Stimulated activated CD4-positive, alpha-beta T cell treated with anti-CD3 and anti-CD28 coated beads, Interleukin-2, amount 100 ng/mL, for 48 hours (primary cell): ENCODE measurements around the gene SUPT3H.
"Not testable (repeated sequence)": the region's sequence is repeated elsewhere in the genome, so short reads cannot be mapped to it uniquely, and the experiment has no call there.

Experiments used
- DNase-seq, 2 donors: peaks; one replicate each; pipeline ENCODE4 v3.0.0-alpha.2; 2020

SUPT3H gene

DNA sequence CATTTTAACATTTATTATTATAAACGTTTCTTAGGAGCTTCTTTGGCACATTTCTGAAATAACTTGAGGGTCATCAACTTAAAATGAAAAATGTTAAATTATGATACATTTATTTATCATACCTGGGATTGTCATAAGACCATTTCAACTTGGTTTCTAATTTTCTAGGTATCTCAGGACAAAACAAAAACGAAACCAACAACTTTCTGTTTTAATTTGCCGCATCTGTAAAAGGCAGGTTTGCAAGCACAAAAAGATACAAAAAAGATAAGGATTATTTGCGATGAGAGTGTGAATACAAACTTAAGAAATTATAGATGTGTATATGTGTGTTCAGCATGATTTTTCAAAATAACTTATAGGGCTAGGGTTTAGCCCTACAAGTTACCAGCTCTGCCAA is 444.6 kb downstream of the SUPT3H start:
- DNase-seq: no peak

DNA sequence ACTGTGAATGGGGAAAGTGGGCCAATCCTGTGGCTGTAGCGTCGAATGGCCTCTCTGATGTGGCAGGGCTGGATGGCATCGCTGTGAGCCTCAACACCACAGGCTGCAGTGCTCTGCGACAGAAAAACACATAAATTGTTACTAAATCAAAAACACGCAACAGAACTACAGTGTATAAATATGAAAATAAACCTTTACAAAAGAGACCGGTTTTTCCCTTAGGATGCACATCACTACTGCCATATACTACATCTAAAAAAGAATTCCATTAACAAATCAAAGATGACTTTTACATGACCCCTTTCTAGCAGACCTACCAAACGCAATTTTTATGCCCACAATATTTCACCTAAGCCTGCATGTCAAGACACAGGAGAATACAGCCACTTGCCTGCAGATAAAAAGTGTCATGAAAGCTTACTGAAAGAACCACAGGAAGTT is 445.1 kb downstream of the SUPT3H start:
- no peak for DNase-seq

DNA sequence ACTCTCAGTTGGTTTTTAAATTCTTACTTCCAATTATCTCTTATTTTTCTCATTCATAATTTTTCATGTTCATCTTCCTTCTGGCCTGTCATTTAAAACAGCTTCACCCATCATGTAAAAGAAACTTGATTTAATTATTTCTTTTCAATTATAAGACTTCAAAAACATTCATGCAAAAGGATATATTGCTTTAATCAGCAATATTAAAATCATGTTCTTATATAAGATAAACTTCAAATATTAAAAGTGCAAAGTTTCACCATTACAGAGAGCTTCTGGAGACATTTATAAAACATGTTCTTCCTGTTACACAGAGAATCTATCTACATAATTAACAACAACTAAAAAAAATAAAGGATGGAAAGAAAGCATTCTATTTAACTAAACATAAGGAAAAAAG is 446.3 kb downstream of the SUPT3H start:
- no peak for DNase-seq

DNA sequence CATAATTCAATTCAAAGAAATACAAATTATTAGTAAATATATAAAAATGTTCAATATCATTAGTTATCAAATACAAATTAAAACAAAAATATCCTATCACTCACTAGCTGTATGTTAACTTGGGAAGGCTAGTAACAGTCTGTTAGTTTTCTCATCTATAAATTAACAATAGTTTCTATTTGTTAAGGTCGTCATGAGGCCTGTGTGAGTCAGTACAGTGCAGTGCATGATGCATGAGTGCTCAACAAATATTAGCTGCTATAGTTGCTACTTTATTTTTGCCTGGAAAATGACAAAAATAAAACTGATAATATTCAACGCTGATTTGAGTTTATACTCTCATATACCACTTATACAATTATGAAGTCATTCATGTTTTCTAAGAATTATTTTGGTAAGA is 451.2 kb downstream of the SUPT3H start:
- DNase-seq: no peak

DNA sequence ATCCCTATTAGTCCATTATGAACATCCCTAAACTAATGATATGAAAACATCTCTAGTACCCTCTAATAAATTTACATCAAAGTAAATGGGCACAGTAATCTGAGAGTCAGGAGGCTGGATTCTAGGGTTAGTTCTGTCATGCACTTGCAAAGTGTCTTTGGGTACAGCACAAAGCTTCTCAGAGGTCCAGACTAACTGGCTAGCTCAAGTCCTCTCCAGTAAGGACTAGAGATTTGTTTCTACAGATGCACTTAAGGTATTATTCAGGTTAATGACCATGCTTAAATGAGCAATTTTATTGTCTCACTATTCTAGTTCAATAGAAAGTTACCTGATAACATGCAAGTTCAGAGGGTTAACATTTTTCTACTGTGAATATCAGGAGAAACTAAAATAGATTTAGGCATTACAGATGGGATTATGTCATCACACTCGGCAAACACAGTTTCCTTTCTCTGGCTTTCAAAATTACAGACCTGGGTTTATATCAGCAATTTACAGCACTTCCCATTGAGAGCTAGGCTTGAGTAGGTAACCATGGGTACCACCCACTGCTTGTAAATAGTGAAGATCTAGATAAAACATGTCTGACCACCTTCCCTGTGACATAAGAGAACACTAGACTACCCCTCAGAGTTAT is 452.5 kb downstream of the SUPT3H start:
- no peak for DNase-seq

DNA sequence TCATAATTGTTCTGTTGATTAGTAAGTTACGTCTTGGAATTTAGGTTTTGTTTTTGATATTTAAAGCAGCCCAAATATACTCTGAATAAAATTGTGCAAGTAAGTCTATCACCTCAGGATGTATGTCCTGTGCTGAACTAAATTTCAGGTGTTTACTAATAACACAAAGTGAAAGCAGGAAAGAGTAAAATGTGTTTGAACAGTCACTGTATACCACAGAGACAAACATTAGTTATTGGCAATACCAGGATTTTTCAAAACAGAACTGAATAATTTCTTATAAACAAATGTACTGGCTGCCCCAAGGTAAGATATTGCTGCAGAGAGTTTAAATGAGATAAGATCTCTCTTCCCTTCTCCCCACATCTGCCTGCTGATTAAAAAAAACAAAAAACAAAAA is 454.3 kb downstream of the SUPT3H start:
- DNase-seq: no peak

DNA sequence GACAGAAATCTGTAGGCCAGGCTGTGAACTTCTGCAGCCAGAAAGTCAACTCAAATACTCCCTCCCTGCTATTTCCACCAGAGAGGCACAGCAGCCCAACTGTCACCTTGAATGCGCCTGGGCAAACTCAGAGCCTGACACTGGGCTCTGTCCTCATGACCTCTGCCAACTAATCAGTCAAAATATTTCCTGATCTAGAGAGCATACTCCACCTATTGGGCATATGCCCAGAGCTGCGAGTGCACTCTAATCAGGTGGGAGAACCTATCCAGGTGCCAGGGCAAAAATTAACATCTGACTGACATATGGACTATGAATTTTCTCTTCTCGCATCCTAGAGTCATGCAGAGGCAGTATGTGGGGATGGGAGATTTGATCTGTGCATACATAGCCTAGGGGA is 455.9 kb downstream of the SUPT3H start:
- DNase-seq: no peak

DNA sequence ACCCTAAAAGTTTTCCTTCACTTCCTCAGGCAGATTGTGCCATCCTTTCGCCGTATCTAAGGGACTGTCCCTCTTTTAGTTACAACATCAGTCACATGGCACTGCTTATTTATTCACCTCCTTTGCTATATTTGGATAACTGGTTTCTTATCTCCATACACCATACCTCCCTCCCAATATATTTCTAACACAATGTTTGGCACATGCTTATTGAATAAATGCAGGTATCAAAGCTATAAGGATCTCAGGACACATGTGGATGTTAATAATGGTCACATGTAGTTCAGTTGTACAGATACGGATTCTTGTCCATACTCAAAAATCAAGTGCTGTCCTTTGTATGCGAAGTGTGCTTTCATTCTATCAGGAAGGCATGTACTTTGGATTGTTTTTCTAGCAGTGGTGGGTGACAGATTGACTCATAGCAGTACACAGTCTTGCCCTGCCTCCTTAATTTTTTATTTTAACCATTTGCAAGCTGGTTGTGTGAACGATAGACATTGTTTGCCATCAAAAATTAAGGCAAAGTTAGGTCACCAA is 456.7 kb downstream of the SUPT3H start:
- DNase-seq: no peak

DNA sequence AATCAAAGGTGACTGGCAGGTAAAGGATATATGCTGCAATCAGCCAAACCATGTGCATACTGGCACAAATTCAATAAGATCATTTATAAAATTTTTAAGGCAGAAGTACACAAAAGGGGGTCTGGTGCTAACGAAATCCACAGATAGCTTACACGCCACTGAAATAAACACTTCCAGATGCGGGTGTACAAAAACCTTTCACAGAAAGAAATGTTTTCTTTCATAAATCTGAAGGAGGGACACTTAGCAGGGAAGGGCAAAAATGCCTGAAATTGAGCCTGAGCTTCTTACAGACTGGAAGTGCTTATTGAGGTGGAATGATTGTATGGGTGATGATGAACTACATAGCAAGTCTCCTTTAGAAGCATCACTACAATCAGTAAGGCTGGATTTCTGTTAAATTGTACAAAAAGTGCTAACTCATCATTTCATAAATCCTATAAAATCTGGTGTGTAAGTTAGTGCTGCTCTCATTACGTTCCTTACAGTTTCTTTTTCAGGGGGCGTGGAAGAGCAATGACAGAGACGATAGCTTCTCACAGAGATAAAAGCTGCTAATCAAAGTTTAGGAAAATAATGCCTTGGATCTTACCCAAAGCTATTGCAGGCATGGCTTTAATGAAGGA is 458.9 kb downstream of the SUPT3H start:
- no peak for DNase-seq

DNA sequence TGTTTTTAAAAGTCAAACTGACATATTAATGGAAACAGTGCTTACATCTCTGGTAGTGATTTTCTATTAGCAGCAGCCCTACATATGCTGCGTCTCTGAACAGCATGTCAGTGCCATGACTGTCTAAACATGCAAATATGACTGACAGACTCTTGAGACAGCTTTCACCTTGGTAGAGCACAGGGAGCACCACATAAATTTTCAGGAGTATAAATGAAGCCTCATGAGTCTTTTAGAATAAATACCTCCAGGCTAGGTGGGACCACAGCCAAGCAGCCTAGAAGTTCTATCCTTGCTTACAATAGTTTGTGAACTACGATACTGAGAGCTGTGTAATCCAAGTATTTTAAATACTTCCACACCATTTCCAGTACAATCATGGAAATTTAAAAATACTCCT is 460.3 kb downstream of the SUPT3H start:
- no peak for DNase-seq

DNA sequence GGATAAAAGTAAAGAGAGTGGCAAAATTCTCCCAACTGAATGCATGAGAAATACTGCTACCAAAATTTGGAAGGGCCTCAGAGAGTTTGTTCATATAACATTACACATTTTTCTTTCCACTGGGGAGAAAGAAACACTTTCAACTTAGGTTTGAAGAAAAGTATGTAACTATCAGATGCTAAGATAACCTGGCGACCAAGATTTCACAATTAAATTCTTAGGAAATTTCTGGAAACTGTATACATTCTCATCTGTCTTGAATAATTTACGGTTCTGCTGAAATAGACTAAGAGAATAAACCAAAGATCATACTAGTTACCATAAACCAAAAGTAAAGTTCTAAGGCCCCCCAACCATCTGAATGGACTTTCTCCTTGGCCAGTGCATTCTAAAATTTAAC is 462.6 kb downstream of the SUPT3H start:
- no peak for DNase-seq

DNA sequence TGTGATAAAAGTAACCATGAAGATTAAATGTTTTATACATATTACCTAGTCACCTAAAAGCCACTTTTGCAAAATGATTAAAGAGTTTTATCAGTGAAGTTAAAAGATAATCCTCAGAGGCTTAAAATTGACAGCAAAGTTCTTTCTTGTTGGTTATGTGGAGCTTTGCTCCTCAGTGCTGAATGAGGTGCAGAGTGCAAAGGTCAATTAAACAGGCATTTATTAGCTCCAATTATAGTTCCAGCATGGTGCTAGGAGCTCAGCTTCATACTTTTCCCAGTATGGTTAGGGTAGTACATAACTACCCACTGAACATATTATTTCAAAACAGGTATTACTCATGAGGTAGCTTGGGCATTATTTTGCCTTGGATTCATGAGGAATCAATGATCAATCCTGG is 463.6 kb downstream of the SUPT3H start:
- DNase-seq: no peak

DNA sequence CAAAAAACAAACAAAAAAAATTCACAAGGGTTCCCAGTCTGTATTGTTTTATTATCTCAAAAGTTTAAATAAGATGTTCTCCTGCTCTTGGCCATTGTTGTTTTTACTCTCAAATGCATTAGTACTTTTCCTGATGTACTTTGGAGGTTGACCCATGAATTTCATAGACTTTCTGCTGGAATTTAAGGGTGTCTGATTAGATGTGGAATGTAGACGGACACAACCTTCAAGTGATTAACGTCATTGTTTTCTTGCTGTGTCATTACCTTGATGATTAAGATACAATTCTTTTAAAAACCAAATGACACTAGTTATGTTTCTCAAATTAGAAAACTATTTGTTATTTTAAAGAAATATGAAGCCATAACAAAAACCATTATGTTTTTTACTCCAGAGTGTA is 471.0 kb downstream of the SUPT3H start:
- DNase-seq: no peak

DNA sequence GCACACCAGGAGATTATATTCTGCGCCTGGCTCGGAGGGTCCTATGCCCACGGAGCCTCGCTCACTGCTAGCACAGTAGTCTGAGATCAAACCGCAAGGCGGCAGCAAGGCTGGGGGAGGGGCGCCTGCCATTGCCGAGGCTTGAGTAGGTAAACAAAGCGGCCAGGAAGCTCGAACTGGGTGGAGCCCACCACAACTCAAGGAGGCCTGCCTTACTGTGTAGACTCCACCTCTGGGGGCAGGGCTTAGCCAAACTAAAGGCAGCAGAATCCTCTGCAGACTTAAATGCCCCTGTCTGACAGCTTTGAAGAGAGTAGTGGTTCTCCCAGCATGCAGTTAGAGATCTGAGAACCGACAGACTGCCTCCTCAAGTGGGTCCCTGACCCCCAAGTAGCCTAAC is 477.4 kb downstream of the SUPT3H start:
- DNase-seq: not testable (repeated sequence)

DNA sequence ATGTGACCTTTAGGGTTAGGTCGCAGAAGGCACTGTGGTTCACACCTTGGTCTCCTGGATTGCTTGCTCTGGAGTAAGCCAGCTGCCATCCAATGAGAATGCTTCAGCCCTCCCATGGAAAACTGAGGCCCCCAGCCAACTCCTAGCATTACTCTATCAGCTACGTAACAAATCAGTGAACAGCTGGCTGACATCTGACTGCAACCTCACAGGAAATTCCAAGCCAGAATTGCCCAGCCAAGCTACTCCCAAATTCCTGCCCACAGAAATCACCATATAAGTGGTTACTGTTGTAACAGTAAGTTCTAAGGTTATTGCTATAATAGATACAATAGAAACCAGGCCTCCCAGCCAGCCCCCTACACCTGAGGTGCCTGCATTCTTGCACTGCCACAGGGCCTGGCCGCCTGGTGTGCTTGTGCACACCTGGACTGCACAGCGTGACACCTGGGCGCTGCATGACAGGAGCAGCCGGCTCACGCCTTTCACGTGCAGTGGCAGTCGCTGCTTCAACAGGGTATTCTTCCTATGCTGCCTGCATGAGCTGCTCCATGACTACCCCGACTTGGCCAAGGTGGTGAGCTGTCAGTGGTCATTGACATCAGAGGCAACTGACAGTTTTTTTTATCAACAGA is 479.3 kb downstream of the SUPT3H start:
- DNase-seq: no peak

DNA sequence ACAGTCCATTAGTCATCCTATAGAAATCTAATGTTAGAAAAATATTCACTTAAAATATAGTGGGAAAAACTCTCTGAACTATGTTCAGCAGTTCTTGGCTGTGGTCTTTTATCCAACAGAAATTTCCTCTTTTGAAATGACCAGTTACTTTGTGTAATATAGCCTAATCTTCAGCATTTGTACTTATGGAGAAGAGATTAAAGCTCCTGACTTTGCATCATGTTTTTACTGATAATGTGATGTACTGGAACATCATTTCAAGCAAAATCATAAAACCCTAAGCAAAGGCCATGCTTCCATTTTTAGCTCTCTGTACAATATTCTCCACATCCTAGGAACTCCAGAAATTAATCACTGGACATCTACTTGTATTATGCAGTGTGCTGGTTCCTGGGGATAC is 480.4 kb downstream of the SUPT3H start:
- no peak for DNase-seq

DNA sequence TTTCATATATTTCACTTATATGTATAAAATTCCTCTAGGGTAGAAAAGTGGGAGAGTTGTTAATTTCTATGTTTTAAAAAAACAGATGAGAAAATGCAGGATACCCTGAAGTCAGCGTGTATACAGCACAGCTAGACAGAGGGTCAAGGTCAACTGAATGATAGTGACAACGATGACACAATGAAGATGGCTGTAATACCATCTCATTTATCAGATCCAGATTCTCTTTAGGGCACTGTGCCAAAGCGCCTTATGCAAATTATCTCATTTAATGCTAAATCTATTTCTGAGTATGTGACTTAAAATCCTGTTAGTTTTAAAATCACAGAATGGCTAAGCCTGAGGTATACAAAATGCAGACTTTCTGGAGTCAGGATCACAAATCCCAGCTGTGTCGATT is 481.0 kb downstream of the SUPT3H start:
- DNase-seq: no peak

DNA sequence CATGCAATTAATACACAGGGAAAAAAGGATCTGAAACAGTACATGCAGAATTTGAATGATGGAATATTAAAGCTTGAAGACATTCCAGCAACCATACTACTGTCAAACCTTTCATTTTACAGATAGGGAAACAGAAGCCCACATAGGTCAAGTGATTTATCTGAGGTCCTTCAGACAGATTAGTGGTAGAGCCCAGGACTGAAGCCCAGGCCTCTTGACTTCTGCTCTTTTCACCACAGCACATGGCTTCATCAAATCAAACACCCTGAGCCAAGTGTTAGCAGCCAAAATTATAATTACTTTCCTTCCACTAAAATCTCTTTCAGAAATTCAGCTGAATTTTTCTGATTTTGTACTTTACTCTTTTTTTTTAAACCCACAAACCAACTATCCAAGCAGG is 485.2 kb downstream of the SUPT3H start:
- no peak for DNase-seq

DNA sequence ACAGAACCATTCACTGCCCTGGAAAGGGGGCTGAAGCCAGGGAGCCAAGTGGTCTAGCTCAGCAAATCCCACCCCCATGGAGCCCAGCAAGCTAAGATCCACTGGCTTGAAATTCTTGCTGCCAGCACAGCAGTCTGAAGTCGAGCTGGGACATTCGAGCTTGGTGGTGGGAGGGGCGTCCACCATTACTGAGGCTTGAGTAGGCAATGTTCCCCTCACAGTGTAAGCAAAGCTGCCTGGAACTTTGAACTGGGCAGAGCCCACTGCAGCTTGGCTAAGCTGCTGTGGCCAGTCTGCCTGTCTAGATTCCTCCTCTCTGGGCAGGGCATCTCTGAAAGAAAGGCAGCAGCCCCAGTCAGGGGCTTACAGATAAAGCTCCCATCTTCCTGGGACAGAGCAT is 498.7 kb downstream of the SUPT3H start:
- DNase-seq: not testable (repeated sequence)

DNA sequence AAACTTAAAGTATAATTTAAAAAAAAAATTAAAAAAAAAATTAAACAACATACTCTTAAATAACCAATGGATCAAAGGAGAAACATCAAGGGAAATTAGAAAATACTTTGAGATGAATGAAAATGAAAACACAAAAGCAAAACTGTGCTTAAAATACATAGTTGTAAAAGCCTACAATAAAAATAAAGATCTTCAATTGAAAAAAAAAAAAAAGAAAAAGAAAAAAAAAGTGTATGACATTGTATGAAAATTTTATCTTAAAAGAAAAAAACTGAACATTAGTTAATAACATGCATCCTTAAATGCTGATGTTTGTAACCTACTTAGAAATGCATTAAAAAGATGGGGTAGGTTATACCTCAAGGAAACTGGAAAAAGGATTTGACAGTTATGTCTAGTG is 501.1 kb downstream of the SUPT3H start:
- not testable (repeated sequence) for DNase-seq

DNA sequence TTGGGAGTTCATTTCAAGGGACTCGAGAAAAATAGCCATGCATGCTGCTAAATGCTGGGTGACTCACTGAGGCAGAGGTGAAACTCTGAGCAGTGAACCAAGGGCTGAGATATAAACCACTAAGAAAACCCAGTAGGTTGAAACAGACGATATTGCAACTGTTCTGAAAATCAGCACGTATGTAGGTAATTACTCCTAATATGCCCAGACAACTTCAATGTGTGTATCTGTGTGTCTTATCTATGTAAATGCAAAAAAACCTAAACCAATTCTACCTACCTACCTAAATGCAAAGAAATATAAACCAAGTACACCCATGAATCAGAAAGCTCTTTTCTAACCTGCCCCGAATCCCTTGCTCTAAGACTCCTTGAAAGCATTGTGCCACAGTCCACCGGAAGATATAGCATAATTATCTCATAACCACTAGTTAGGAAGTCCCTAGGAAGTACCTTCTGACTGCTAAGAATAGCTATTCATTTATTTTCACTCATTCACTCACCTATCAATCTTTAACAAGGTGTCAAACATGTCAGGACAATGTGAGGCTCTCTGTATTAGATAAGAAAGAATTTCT is 508.3 kb downstream of the SUPT3H start:
- no peak for DNase-seq

DNA sequence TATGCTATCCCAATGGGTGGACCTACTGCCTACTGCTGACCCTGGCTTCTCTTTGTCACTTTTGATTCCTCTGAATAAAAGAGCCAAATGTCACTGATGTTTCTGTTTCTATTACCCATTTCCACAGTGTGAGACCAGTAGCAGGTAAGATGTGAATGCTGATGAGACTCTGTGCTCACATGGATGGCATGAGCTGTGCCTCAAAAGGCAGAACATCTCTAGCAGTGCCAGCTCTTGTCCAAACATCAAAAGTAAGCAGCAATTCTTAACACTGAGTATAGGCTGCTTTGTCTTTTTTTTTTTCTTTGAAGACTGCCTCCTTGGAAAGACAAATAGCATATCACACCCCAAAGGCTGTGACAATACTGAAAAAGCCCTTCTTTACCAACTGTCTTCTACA is 508.8 kb downstream of the SUPT3H start:
- DNase-seq: no peak

DNA sequence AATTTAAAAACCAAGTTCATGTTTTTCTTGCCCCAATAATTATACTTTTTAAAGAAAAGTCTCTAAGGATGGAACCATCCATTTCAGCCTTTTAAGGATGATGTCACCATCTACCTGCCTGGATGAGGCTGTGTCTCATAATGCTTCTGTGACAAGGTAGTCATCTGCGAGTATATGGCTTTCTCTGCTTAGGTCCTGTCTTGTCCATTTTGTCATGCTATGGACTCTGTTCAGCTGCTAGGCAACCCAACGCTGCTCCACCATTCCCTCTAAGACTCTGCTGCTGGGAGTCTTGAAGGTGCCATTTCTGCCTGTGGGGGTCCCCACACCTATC is 509.4 kb downstream of the SUPT3H start:
- DNase-seq: no peak
